ENCODE results near the gene OR4M1.

DNA sequence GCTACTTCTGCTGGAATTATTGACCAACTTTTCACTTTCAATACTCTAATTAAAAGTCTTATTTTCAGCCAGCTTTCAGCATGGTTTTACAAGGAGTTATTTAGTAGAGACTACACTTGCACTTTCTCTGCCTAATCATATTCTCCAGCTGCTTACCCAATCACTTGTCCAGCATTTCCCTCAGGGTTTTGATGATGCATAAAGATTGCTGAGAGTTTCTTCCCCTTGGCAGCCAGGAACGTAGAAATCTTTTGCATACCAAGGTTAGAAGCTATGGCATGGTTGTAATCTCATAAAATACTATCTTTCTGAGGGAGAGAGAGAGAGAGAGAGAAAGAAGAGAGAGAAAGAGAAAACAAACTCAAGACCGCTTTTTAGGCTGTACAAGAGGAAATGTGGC is 19.1 kb upstream of the OR4M1 start:
- TF ChIP-seq, protein P1, sequence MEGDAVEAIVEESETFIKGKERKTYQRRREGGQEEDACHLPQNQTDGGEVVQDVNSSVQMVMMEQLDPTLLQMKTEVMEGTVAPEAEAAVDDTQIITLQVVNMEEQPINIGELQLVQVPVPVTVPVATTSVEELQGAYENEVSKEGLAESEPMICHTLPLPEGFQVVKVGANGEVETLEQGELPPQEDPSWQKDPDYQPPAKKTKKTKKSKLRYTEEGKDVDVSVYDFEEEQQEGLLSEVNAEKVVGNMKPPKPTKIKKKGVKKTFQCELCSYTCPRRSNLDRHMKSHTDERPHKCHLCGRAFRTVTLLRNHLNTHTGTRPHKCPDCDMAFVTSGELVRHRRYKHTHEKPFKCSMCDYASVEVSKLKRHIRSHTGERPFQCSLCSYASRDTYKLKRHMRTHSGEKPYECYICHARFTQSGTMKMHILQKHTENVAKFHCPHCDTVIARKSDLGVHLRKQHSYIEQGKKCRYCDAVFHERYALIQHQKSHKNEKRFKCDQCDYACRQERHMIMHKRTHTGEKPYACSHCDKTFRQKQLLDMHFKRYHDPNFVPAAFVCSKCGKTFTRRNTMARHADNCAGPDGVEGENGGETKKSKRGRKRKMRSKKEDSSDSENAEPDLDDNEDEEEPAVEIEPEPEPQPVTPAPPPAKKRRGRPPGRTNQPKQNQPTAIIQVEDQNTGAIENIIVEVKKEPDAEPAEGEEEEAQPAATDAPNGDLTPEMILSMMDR (IDR thresholded peaks at IDR 0.05): no peak
- TF ChIP-seq POLR2A (IDR thresholded peaks at IDR 0.05; ENCODE audit: low read depth): no peak
- no peak for TF ChIP-seq POLR2AphosphoS5 (IDR thresholded peaks at IDR 0.05)
- TF ChIP-seq EP300 (IDR thresholded peaks at IDR 0.05): no peak
